ENCODE measurements around the gene NHLRC1.

Gene NHLRC1

DNA sequence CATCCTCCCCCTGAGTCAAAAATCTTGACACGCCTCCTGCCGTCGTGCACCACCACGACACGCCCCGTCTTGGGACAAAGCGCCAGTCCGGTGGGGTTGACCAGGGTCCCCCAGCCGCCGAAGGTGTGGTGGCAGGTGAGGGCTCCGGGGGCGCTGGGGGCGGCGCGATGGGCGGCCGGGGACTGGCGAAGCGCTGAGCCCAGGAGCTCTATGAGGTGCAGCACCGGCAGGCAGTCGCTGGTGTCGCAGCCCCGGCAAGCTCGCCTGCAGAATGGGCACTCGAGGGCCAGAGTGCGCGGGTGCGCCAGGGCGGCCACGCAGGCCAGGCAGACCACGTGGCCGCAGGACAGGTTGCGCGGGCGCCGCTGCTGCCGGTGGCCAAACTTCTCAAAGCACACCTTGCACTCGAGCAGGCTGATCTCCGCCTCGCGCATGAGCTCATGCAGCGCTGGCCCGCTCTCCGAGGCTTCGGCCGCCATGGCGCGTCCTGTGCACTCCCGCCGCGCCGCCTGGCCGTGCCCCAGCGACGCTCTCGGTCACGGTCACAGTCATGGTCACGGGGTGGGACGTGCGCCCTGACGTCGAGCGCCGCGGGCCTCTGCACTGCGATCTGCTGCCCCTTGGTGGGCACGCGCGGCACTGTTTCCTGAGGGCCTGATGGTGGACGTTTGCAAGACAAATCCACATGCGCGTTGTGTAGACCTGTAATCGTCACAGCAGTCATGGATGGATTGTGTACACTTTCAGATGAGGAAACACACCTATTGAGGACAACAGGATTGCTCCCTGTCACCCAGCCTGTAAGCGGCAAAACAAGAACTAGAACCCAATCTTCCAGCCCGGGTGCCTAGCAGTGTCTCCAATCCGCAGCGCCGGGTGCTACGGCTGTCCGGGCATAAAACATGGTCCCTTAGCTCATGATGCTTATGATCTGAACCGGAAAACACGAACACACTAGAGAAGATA lies at the start of gene NHLRC1:
NHLRC1 (minus strand) TSS at position 550 of the 966 bp plus-strand sequence; CDS start at position 479, 71 bp downstream.
- TF ChIP-seq, protein P1, sequence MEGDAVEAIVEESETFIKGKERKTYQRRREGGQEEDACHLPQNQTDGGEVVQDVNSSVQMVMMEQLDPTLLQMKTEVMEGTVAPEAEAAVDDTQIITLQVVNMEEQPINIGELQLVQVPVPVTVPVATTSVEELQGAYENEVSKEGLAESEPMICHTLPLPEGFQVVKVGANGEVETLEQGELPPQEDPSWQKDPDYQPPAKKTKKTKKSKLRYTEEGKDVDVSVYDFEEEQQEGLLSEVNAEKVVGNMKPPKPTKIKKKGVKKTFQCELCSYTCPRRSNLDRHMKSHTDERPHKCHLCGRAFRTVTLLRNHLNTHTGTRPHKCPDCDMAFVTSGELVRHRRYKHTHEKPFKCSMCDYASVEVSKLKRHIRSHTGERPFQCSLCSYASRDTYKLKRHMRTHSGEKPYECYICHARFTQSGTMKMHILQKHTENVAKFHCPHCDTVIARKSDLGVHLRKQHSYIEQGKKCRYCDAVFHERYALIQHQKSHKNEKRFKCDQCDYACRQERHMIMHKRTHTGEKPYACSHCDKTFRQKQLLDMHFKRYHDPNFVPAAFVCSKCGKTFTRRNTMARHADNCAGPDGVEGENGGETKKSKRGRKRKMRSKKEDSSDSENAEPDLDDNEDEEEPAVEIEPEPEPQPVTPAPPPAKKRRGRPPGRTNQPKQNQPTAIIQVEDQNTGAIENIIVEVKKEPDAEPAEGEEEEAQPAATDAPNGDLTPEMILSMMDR (IDR thresholded peaks at IDR 0.05; ENCODE audit: low read depth, low read length) = peak; percentile 77
- H3K4me3 ChIP-seq (ENCODE audit: low read depth, low read length) = peak within 1 kb of the TSS; percentile 51

DNA sequence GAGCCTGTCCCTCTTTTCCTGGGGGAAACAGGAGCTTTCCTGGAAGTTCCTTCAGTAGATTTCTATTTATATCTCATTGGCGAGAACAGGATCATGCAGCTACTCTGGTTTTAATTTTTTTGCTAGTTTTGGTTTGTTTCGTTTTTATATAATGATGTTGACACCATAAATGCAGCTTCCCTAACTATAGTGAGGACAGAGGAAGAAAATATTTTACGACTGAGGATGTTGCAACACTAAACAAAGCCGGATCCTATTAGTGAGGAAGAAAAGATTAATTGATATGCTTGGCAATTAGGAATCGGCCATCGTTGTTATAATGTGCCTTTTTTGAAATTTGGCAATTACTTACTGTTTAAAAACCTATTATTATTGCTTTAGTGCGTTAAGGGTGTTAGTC lies 49.4 kb upstream of the NHLRC1 start:
- TF ChIP-seq, protein P1 (IDR thresholded peaks at IDR 0.05; ENCODE audit: low read depth, low read length) = no peak
- no peak overlapping the region for H3K4me3 ChIP-seq (ENCODE audit: low read depth, low read length)

DNA sequence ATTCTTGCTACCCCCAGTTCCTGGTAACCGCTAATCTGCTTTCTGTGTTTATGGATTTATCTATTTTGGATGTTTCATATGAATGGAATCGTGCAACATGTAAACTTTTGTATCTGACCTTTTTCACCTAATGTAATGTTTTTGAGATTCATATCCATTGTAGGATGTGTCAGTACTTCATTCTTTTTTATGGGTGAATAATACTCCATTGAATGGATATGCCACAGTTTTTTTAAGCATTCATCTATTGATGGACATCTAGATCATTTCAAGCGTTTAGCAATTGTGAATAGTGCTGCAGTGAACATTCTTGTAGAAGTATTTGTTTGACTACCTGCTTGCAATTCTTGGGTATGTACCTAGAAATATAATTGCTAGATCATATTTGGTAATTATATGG lies 45.8 kb upstream of the NHLRC1 start:
- H3K4me3 ChIP-seq (ENCODE audit: low read depth, low read length) = no peak overlapping the region
- TF ChIP-seq, protein P1 (IDR thresholded peaks at IDR 0.05; ENCODE audit: low read depth, low read length) = no peak

DNA sequence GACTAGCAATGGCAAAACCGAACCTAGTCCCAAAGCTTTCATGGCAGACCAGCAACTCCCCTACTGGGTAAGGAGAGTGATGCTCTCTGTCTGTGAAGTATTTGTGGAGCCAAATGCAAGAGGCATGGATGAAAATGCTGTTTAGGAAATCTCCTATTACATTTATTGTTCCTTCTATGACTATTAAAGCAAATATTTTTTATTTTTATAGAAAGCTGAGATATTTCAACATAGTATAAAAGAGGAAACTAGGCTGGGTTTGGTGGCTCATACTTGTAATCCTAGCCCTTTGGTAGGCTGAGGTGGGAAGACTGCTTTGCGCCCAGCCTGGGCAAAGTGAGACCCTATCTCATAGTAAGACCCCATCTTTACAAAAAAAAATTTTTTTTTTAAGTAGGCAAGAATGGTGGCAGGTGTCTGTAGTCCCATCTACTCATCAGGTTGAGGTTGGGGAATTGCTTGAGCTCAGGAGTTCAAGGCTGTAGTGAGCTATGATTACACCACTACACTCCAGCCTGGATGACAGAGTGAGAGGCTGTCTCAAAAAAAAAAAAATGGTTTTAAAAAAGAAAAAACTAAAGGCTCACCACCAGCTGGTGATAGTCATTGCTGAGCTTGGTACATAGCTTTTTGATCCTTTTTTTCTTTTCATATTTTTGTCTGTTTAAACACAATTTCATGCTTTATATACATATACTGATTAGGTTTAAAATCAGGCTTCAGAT lies 44.0 kb upstream of the NHLRC1 start:
- TF ChIP-seq, protein P1 (IDR thresholded peaks at IDR 0.05; ENCODE audit: low read depth, low read length) = no peak
- no peak overlapping the region for H3K4me3 ChIP-seq (ENCODE audit: low read depth, low read length)

DNA sequence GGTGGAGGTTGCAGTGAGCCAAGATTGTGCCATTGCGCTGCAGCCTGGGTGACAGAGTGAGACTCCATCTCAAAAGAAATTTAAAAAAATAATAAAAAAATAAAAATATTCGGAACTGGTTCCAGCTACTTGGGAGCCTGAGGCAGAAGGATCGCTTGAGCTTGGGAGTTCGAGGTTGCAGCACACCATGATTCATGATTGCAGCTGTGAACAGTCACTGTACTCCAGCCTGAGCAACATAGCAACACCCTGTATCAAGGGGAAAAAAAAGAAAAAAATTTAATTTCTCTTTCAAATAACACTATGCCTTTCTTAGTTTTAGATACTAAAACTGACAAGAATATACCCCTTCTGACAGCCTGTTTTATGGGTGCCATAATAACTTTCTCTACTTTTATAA lies 43.3 kb upstream of the NHLRC1 start:
- TF ChIP-seq, protein P1 (IDR thresholded peaks at IDR 0.05; ENCODE audit: low read depth, low read length) = no peak
- no peak overlapping the region for H3K4me3 ChIP-seq (ENCODE audit: low read depth, low read length)

DNA sequence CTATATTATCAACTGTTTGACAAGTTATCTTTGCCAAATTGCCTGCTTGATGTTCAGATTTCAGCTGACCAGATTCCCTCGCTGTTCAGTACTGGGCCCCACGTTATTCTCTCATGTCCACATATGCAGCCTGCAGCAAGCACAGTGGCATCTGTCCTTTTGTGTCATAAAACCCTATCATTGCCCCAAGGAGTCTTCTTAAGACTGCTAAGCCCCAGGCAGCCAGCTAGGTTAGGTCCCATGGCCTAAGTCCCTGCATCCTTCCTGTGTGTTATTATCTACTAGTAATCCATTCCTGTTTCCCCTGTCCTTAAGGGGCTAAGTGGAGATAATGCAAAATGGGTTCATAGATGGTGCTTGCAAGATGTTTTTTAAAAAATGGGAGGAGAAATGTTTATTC lies 39.9 kb upstream of the NHLRC1 start:
- TF ChIP-seq, protein P1 (IDR thresholded peaks at IDR 0.05; ENCODE audit: low read depth, low read length) = no peak
- H3K4me3 ChIP-seq (ENCODE audit: low read depth, low read length) = no peak overlapping the region

DNA sequence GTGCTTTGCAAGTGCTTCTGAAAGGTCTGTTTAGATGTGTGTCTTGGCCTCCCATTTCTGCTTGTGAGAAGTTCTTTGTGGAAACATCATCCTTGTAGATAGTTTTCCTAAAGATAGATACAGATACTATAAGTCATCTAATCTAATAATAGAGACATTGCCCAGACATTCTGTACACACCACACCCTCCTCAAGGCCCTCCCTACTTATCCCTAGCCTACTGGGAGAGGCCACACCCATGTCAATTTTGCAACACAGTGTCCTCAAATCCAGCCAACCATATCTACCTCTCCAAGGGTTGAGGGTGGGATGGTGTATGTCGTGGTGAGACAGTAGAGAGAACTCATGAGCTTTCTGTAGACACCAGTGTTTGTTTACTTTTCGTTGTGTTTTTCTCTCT lies 39.0 kb upstream of the NHLRC1 start:
- TF ChIP-seq, protein P1 (IDR thresholded peaks at IDR 0.05; ENCODE audit: low read depth, low read length) = no peak

More for the DNA sequence above, 39.0 kb upstream of the NHLRC1 start:
- no peak overlapping the region for H3K4me3 ChIP-seq (ENCODE audit: low read depth, low read length)

Measured in WI38 (cell line).